ENCODE results near the gene POF1B.

Gene POF1B

GRCh38 chrX:85243761-85244449 lies 135.6 kb downstream of the POF1B start, which contains the start of the genes SATL1 and ZNF711:
SATL1 (minus strand) TSS chrX:85243779; CDS start chrX:85108968, 134,811 bp downstream.
ZNF711 (plus strand) TSS chrX:85243991; CDS start chrX:85247573, 3,582 bp downstream.
- peak; percentile 2 for DNase-seq (ENCODE audit: low spot score)

DNA sequence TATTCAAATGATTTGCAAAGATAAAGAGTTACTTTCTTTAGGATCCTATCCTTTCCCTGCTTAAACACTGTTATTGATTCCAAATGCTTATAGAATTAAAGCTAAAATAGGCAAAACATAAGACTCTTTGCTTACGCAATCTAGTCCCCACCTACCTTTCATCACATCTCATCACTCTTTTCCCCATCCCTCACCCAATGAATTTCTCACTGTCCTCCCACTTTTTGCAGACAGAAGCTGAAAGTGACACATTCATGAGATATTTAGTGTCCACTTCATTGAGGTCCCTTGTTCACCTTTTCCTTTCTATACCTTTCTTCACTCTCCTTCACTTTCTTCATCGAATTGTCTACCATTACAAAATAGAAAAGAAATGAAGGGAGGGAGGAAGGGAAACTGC lies 136.3 kb downstream of the POF1B start:
- no peak for DNase-seq (ENCODE audit: low spot score)
